GM18951 (cell line): ENCODE measurements around the gene COL6A1.
"Not testable (repeated sequence)": the region's sequence is repeated elsewhere in the genome, so short reads cannot be mapped to it uniquely, and the experiment has no call there.

ENCODE experiments used
- POLR2A ChIP-seq: IDR thresholded peaks from 4 replicates; pipeline ENCODE4 v1.6.1; 2011; ENCODE audit warnings: mild to moderate bottlenecking; ENCODE audit not compliant: insufficient read length, insufficient read depth; ENCODE audit errors: extremely low read depth
- in situ Hi-C: fragments of 300-500 bp; cut with MboI; formaldehyde crosslinking; loops from one replicate; pipeline ENCODE4 v1.12.0; 2022; ENCODE audit warnings: low sequenced_read_pairs, mixed read lengths, inconsistent platforms; ENCODE audit not compliant: unreplicated experiment

Gene COL6A1

DNA sequence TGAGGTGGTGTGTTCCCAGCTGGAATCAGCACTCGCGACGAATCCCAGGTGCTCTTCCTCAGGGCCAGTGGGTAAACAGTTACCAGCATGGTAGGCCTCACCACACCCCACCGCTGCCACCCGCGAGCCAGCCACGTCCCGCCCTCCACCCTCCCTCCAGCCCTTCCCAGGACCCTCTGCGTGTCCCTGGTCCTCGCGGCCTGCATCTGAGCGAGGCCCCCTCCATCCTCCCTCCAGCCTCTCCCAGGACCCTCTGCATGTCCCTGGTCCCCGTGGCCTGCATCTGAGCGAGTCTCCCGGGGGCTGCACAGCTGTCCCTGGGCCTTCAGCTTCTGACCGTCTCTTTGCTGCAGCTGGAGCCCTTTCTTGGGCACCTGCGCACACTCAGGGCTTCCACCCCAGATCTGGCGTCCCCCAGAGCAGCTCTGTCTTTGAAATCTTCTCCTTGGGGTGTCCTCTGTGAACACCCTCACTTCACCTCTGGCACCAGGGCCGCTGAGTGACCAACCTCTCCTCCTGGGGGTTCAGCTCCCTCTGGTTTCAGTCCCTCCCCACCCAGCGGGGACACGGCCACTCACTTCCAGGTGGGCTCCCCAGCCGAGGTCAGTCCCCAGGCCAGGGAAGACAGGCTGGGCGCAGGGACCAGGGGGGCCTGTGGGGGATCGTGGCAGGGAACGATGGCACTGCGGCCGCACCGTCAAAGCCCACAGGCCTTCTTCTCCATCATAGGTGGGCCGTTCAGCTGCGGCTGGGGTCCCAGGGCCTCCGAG, 58.5 kb downstream of the COL6A1 start:
- TF ChIP-seq POLR2A: no peak
- in situ Hi-C loops: no loop called here

DNA sequence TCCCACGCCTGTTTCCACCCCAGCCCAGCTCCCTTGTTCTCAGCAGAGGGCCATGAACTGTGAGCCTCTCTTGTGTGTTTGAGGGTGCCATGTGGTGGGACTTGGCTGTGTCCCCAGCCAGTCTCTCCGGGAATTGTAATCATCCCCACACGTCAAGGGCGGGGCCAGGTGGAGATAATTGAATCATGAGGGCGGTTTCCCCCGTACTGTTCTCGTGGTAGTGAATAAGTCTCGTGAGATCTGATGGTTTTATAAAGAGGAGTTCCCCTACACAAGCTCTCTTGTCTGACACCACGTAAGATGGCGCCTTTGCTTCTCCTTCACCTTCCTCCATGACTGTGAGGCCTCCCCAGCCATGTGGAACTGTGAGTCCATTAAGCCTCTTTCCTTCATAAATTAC, 59.1 kb downstream of the COL6A1 start:
- TF ChIP-seq POLR2A: no peak
- in situ Hi-C loops: no loop called here

DNA sequence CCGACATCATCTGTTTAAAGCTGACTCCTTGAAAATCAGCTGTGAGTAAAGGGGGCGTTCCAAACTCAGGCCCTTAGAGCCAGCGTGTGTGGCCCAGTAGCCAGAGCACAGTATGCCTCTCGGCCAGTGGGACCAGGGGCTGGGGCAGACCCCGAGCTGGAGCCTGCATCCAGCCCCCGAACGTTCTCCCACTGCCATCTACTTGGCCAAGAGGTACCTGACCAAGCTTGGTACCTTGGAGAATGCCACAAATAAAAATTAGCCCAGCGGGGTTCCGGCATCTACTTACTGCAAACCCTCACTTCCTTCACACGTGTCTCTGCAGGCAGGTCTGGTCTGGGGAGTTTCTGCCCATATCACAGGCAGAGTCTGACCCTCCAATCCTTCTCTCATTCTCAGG, 59.6 kb downstream of the COL6A1 start:
- in situ Hi-C loops: no loop called here
- TF ChIP-seq POLR2A: no peak

DNA sequence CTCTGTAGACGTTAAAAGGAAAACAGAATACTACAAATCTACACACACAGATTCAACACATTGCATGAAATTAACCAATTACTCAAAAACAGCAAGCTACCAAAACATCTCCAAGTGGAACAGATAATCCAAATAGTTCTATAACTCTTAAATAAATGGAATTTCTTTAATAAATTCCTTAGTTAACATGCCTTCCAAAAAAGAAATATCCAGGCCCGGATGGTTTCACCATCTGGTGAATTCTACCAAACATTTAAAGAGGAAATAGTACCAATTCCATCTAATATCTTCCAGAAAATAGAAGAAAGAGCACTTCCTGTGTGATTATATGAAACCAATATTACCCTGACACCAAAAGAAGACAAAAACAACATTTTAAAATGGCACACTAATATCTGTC, 63.6 kb downstream of the COL6A1 start:
- no peak for TF ChIP-seq POLR2A
- in situ Hi-C loops: no loop called here

DNA sequence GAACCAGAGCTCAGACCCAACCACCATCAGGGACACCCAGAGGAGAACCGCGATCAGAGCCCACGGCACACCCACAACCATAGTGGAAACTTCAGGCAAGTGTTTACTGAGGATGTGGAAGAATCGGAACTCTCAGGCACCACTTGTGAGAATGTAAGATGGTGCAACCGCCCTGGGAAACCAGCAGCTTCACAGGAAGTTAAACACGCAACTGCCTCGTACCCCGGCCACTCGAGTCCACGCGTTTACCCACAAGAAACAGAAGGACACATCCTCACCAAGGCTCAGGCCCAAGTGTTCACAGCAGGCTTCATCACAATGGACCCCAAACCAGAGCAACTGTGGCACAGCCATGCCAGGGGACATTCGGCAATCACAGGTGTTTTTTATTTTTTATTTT, 64.9 kb downstream of the COL6A1 start:
- in situ Hi-C loops: no loop called here
- no peak for TF ChIP-seq POLR2A

DNA sequence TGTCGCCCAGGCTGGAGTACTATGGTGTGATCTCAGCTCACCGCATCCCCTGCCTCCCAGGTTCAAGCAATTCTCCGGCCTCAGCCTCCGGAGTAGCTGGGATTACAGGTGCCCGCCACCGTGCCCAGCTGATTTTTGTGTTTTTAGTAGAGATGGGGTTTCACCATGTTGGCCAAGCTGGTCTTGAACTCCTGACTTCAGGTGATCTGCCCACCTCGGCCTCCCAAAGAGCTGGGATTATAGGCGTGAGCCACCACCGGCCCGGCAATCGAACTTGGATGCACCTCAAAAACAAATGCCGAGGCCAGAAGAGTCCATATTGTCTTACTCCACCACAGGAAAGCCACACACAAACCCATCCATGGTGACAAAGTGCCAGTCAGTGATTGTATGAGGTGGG, 65.3 kb downstream of the COL6A1 start:
- in situ Hi-C loops: not testable (repeated sequence)

DNA sequence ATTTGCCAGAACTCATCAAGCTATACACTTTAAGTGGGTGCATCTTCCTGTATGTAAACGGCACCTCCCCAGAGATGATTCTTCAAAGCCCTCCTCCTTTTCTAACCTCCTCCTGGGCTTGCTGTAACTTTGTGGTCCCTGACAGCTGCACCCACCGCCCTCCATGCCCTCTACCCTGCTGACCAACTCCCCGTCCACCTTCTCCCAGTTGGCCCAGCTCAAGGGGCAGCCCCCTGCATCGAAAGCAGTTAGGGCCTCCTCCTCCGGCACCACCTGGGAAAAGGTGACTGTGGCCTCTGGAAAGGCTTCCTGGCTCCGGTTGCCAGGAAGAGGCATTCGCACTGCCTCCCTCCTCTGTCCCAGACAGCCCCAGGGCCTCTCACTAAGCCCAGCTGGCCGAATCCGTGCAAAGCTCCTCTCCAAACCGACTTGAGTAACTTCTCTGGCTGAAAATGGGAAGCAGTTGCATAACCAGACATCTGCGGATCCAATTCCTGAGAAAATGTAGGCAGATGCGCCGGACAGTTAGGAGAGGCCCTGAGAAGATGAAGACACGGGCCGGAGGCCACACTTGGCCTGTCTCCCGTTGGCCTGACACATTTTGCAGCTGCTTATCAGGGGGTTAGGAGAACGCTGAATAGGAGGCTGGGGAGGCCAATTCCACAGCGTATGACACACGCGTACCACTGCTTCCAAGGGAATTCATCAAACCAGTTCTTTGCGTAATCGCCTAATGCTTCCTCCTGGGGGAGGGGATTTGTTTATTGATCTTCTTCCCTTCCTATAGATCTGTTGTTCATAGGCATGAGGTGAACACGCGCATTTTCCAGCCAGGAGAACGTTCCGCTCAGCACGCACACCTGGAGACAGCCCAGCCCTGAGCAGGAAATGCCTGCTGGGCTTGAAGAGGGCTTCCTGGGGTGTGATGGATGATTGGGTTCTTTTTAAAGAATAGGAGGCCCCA, 67.6 kb downstream of the COL6A1 start:
- in situ Hi-C loops: no loop called here

DNA sequence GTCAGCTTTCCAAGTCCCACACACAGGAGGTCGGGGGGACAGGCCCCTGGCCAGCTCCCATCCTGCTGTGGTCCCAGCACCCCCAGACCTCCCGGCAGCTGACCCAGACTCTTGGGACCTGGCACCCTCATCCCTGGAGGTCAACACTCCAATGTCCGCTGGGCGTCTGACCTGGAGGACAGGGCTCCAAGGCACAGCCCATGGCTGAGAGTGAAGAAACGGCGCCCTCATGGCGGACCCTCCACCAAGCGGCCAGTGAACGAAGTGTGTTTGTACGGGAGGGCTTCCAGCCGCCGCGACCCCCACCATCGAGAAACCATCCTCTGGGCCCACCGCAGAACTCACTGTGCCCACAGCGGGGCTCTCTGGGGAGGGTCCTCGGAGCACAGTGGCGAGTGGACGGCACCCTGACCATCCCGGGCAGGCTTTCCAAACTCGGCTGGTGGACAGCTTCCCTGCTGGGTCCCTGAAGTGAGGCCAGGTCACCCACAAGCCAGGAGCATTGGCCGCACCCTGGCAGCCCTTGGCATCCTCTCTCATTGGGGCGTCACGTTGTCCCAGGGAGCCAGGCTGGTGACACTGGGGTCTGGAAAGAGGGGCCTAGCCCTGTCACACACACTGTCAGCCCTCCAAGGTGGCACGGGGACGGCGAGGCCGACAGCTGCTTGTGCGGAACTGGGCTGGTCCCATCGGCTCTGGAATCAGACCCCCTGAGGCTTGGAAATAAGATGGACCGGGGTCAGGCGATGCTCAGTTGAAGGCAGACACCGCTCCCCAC, 68.5 kb downstream of the COL6A1 start:
- TF ChIP-seq POLR2A: no peak
- in situ Hi-C loops: no loop called here

More for the DNA sequence above, 67.6 kb downstream of the COL6A1 start:
- no peak for TF ChIP-seq POLR2A

DNA sequence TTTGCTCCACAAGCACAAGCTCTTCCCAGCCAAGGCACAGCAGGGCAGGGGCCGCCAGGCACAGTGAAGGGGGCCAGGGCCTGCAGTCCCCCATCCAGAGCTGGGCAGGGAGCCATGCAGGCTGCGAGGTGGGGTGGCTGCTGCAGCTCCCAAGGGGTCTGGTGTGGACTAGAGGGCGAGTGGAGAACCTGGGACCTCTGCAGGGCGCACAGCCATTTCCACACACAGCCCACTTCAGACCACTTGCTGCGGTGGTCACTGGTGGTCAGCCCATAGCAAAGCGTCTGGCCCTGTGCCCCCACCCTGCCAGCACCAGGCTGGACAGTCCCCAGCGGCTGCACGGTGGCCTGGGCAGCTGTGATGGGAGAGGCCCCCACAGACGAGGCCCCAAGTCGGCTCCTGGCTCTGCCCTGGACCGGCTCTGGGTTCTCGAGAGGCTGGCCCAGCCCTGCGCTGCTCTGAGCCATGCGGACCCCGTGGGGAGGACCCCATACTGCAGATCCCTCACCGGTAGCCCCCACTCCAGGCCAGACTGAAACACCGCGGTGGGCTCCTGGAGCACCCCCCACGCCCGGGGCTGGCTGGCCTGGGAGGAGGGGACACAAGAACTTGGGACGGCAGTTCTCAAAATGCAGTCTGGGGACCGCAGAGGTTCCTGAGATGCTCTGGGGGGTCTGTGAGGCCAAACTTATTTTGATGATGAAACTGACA, 69.3 kb downstream of the COL6A1 start:
- no peak for TF ChIP-seq POLR2A
- in situ Hi-C loops: no loop called here

DNA sequence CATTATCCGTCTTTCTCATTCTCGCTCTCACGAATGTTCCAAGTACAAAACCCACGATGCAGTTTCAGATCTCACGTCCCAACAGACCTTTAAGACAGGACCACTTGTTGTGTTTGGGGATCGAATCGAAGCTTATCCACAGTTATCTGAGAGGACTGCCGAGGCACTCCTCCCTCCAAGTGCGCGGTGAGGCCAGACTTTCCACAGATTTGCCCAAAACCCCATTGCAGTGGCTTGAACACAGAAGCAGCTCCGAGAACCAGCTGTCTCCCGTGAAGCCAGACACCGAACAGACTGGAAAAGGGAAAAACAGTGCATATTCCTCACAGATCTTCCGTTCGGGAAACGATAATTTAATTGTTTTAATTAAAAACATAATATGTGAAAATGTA, 69.8 kb downstream of the COL6A1 start:
- in situ Hi-C loops: no loop called here
- TF ChIP-seq POLR2A: no peak

DNA sequence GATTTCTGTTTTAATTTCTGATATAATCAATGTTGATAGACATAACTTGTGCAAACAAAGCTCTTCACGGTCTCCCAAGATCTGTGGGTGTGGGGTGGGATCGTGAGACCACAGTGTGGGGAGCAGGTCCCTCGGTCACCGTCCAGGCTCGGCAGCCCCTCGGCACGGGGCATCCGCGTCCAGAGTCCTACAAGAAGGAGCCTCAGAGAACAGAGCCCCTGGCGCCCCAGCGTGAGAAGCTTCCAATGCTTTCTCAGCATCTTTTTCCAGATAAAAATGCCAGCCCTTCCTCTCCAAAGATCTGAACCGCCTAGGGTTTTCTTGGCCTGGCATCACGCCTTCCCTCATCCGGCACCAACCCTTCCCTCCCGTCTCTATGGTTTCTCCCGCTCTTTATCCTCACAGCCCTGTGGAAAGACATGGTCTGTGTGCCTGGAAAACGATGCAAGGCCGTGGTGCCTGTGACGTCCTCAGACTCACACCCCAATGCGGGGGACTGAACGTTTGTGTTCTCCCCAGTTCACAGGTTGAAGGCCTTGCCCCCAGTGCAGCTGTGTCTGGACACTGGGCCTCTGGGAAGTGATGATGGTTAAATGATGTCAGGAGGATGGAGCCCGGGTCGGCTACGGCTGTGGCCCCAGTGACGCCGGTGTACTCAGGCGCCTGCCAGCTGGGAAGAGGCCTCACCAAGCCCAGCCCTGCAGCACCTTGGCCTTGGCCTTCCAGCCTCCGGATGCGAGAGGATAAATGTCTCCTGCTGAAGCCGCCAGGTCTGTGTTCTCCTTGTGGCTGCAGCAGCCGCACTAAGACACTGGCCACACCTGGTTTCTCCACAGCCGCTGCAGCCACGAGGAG, 70.5 kb downstream of the COL6A1 start:
- TF ChIP-seq POLR2A: no peak
- in situ Hi-C loops: no loop called here
